GM18858 (cell line): Measurements from ENCODE around the gene RXRA.
"Not testable (repeated sequence)": the region's sequence is repeated elsewhere in the genome, so short reads cannot be mapped to it uniquely, and the experiment has no call there.

Source experiments
- ATAC-seq: cut with Tn5 transposase; IDR thresholded peaks from one replicate; pipeline ENCODE4 v1.9.1; 2021; ENCODE audit not compliant: unreplicated experiment

The RXRA gene

DNA sequence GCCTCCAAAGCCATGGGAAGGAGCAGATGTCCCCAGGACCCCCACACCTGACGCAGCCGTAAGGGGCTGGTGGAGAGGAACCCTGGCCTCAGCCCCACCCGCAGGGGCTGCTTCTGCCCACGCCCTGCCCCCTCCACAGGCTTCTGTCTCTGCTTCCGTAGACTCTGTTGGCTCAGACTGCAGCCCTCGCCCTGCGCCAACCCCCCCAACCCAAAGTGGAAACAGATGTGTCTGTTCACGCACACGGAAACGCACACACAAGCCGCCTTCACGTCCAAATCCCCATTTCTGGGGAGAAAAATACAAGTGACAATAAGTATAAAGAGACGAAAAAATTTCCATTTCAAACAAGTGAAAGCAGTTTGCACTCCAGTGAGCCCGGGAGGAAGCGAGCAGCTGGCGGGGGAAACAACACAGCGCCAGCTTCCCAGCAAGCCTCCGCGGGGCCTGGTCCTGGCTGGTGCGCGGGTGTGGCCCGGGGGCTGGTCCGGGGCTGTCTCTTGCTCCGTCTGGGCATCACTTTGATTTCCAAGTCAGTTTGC, 32.6 kb upstream of the RXRA start:
- no peak for ATAC-seq

DNA sequence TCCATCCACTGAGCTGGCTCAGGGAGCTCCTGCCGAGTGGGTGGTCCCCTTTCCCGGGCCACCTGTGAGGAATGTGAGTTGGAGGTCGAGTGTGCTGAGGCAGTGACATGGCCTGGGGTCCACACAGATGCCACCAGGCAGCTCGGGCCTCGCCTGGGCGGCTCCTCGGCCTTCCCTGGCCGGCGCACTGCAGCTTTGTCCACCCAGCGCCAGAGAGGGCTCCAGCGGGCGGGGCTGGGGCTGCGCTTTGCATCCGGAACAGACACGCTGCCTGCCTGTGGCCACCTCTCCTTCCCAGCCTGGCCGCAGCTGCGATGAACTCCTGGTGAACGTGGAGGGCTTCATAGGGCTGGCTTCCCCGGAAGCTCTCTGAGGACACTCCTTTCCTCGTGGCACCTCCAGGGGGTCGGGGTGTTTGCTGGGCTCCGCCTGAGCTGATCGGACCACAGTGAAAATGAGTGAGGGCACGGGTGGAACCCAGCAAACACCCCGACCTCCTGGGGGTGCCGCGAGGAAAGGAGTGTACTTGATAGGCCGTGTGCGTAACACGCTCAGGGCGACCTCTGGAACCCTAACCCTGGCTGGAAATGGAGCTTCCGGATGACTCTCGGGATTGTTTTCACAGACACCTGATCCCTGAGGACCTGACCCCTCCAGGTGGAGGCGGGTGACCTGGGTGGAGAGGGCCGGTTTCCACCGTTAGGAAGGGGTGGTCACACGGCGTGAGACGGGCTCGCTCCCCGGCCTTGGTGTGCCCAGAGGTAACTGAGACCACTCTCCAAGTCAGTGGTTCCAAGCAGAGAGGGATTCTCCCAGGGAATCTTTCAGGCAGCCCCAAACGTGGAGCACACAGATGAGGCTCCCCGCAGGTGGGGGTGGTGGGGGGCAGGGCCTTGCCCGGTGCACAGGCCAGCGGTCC, 31.8 kb upstream of the RXRA start:
- ATAC-seq: no peak

DNA sequence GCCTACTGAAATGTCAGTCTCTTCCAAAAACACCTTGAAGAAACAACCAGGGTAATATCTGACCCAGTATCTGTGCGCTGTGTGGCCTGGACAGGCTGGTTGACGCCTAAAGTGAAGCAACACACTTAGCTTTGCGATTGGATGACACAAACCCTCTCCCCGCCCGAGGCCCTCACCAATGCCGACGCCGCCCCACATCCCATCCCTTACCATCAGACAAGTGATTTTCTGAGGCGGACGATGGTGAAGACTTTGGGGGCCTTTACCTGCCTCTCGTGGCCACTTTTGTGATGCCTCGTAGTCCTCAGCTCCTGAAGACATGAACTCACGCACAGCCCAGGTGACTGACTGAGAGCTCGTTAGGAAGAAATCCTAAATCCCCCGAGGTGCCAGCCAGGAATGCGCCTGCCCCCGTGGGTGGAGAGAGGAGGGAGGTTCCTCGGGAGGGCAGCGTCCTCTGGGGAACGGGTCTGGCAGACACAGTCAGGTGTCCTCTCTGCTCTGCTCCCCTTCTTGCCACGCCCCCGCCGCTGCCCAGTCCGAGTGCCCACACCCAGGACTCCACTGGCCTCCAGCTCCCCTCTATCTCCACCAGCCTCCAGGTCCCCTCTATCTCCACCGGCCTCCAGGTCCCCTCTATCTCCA, 31.0 kb upstream of the RXRA start:
- no peak for ATAC-seq

DNA sequence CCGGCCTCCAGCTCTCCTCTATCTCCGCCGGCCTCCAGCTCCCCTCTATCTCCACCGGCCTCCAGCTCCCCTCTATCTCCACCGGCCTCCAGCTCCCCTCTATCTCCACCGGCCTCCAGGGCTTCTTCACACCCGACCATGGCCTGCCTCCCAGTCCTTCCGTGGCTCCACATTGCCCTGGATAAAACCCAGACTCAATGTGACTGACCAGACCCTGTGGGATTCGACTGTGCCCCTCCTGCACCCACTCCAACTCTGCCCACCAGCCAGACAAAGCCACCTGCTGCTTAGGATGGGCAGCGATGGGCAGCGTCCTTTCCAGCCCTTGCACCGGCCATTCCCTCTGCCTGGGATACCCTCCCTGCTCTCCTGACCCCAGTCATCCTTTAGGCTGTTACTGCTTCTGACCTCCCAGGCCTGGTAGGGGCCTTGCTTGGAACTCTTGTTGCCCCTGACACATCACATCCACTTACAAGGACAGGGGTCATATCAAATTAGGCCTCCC, 30.5 kb upstream of the RXRA start:
- ATAC-seq: no peak

DNA sequence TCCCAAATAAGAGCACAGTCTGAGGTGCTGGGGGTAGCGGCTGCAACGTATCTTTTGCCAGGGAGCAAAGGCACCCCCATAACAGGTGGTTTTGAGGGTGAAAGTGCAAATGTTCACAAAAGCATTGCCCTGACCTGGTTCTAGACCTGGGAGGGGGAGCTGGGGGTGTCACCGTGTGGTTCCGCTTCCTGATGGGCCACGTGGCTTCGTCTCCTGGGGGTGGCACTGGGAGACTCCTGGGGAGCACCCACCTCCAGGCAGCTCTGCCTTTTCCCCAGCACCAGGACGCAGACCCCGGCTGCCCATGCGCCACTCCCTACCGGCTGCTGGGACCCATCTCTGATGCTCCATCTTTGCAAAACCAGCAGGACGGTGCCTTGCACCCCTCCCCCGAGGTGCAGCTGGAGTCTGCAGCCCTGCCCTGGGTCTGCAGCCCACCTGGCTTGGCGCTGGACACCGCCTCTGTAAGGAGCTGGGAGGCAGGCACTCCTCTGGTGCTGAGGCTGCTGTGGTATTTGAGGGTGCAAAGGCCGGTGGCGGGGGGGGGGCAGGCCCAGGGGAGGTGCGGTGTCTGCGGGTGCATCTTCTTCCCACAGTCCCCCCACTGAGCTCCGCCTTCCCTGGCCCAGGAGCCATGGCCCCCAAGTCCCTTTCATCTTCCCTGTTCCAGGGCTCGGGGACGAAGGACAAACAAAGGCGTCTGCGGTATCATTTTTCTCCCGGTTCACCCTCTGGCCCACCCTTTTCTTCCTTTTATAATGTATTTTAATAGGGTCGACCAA, 29.8 kb upstream of the RXRA start:
- no peak for ATAC-seq

DNA sequence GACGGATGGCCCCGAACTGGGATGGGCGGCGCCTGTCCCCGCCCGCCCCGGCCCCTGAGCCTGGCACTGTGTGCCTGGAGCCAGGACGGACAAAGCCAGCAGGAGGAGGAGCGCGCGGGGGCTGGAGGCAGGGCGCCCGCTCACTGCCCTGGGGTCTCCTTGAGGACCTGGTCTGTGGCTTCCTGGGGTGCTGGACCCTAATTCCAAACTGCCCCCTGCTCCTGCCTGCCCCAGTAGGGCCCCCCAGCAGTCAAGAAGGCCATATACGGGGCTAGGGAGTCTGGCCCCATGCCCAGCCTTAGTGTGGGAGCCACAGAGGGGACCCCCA, 29.2 kb upstream of the RXRA start:
- no peak for ATAC-seq

DNA sequence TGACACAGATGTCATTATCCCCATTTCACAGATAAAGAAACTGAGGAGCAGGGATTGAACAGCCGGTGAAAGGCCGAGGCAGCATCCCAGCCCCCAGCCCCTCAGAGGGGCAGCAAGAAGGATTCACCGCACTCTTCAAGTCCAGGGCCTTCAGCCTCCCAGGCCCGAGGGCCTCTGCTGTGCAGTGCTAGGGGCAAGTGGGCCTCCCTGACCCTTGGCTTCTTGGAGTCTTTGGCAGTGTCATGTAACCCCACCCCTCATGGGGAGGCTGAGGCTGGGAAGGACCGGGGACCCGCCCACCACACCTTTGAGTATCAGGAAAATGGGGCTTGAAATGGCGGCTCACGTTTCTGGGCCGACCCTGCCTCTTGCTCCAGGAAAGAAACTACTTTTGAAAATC, 28.7 kb upstream of the RXRA start:
- no peak for ATAC-seq

DNA sequence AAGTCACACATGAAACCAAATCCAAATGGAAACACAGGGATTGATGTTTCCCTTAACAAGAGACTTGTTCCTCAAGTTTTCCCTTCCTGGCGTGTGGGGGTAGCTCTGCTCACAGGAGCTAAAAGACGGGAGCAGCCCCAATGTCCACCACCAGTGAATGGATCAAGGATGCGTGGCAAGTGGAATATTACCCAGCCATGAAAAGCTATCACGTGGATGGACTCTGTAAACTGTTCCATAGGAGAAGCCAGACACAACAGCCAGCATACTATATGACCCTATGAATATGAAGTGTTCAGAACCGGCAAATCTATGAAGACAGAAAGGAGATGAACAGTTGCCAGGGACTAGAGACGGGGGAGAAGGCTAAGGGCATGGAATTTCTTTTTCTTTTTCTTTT, 28.3 kb upstream of the RXRA start:
- ATAC-seq: no peak

DNA sequence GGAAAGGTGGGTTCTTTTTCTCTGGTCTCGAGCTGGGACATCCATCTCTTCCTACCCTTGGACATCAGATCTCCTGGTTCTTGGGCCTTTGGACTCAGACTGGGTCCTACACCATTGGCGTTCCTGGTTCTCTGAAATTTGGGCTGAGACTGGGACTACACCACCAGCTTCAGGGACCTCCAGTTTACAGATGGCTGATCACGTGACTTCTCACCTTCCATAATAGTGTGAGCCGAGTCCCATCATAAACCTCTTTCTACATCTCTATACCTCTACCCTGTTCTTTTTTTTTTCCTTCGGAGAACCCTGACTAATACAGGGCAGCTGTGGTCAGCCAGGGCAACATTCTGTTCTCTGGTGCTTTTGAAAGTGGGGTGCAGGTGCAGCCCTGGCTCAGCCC, 27.2 kb upstream of the RXRA start:
- no peak for ATAC-seq

DNA sequence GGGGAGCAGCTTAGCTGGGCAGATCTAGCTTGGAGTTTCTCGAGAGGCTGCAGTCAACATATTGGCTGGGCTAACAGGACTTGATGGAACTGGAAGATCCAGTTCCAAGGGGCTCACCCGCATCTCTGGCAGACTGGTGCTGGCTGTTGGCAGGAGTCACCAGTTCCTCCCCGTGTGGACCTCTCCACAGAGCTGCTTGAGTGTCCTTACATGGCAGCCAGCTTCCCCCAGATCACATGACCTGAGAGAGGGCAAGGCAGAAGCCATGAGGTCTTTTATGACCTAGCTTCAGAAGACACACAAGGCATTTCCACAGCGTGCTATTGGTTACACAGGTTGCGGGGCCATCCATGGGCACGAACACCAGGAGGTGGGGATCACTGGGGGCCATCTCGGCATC, 26.4 kb upstream of the RXRA start:
- ATAC-seq: no peak

DNA sequence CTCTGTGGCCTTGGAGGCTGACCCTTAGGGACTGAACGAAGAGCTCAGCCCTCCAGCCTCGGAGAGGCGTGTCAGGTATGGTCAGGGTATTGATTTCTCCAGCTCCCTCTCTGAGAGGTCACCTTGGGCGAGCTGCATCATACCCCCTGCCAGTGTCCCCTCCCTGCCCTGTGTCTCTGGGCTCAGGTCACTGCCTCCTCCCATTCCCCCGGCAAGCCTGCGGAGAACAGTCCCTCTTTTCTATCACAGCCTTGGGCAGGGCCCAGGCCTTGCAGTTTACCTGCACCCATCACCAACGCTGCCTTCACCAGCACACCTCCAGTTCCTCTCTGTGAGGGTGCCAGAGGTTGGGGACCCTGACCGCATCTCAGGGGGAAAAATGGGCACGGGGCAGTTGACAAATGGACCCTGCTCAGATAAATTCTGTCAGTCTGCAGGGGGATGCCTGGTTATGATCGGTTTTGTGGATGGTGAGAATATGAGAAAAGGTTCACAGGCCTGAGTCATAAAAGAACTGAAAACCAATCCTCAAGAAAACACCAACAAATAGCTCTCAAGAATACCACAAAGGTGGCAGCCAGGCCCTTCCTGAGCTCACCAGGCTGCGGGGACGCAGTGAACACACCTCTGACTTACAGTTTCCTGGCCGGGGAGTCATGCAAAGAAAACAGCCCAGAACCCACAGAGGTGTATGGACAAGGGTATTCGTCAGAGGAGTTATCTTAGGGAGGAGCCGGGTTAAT, 24.7 kb upstream of the RXRA start:
- peak; percentile 69 for ATAC-seq

DNA sequence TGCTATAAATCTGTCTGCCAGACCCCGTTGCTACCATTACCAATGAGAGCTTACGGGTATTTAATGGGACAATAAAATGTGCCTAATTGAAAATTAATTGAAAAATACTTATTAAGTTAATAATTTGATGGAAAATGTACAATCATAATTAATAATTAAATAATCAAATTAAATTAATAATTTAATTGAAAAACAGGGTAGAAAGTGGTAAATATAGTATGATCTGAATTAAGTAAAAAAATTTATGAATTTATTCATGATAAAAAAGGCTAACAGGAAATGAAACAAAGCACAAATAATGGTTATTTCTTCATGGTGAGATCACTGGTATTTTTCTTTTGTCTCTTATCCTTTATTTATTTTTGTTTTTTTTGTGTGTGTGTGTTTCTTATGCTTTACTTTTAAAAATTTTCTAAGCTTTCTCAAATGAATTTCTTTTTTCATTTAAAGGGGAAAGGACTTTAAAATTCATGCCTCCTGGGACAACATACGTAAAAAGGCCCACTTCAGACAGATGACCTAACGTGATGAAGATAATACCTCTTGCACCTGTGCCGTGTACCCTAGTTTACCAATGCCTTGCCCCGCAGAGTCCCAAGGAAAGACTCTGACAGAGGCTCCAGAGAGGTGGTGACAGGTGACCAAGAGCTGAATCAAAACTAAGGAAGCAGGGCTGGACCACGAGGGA, 24.0 kb upstream of the RXRA start:
- no peak for ATAC-seq

DNA sequence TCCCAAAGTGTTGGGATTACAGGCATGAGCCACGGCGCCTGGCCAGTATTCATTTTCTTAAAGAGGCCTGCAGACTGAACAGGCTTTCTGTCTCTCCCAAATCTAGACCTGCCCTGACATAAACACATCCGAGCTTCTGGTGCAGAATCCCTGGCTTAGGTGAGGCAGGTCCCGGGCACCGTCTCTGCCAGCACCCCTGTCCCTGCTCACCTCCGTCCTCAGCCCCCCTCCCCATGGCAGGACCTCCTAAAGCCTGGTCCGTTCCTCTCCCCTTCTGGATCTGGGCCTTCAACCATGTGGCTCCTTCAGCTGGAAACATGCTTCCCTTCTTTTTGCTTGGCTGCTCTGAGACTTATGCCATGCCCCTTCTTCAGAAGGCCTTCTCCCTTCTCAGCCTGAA, 22.7 kb upstream of the RXRA start:
- ATAC-seq: no peak

DNA sequence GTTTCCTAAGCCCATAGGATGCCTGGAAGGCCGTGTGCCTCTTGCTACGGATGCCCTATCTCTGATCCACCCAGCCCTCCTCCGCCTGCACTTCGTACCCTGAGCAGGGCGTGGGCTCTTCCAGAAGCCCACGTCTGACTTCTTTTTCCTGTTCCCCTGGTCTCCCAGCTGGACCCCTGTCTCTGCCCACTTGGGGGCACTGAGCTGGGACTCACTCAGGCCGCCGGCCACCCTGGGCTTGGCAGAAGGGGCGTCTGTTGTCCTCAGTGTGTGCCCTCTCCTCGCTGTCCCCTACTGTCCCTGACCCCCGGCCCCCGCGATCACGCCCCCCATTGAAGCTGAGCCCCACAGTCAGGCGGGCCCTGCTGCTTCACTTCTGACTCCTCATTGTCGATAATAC, 22.0 kb upstream of the RXRA start:
- ATAC-seq: no peak

DNA sequence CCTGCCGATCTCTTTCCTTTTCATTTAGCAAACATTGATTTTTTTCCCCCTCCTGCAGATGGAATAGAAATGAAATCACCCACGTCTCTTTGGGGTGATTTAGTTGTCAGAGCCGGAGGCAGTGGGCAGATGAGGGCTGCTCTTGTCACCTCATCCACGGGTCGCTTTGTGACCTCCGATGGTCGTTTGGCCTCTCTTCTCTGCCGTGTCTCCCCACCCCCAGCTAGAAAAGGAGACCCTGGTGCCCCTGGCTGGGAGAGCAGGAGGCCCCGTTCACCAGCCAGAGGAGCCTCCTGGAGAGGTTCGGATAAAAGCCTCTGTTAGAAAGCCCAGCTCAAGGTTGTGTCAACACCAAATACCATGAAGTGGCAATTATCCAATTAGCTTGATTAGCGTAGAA, 21.6 kb upstream of the RXRA start:
- ATAC-seq: no peak

DNA sequence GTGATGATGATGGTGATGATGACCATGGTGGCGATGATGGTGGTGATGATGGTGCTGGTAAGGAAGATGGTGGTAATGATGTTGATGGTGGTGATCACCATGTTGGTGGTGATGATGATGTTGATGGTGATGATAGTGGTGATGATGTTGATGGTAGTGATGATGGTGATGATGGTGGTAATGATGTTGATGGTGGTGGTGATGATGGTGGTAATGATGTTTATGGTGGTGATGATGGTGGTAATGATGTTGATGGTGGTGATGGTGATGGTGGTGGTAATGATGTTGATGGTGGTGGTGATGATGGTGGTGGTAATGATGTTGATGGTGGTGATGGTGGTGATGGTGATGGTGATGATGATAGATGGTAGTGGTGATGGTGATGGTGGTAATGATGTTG, 20.7 kb upstream of the RXRA start:
- no peak for ATAC-seq

DNA sequence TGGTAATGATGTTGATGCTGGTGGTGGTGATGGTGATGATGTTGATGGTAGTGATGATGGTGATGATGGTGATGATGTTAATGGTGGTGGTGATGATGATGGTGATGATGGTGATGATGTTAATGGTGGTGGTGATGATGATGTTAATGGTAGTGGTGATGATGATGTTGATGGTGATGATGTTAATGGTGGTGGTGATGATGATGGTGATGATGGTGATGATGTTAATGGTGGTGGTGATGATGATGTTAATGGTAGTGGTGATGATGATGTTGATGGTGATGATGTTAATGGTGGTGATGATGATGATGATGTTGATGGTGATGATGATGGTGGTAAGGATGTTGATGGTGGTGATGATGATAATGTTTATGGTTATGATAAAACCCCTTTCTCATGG, 20.2 kb upstream of the RXRA start:
- ATAC-seq: not testable (repeated sequence)

DNA sequence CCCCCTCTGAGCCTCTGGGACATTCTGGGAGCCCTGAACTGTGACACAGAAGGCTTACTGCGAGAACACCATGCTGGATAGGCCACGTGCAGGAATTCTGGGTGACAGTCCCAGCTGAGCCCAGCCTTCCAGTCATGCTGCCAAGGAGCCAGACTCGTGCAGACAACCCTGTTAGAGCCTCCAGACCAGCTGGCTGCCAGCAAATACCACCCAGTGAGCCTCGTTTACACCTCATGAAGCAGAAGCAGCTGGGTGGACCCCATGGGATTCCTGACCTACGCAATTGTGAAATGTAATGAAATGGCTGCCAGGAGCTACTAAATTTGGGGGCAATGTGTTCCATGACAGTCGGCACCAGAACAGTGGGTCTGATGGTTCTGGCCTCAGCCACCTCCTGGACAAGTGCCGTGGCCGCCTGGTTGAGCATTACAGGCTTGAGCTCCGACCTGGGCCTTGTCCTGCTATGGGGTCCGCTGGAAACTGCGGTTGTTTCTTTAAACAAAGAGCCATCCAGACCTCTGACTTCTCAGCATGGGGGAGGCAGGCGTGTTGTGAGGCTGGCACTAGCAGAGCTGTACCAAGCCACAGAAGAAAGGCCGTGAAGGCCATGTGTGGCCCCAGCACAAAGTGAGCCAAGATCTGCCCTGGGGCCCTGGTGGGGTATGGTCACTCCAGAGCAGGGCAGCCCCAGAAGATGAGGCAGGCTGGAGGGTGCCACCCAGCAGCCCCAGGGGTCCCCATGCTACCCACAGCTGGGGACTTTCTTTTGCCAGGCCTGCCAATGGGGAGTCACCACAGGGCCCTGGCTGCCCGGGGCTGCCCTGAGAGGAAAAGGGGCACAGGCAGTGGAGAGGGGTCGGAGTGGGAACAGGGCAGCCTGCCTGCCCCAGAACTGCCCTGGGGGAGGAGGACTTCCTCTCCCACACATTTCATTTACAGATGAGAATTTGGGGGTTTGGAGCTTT, 19.3 kb upstream of the RXRA start:
- no peak for ATAC-seq
